H1 (cell line): ENCODE measurements around the gene HEATR5A. TPM values are rescaled to one million over a fixed set of nuclear protein-coding genes. Genes with fewer than 3 reads are reported as not detected.

Experiments used
- CTCF ChIA-PET: fragments of 300-600 bp; sonication (Branson Sonifier 250); formaldehyde crosslinking; loops from one replicate; lab custom pipeline; 2021; ENCODE audit not compliant: partially characterized antibody; lab: Charles Lee
- POLR2A ChIA-PET: fragments of 300-600 bp; sonication (Branson Sonifier 250); formaldehyde crosslinking; loops from one replicate; lab custom pipeline; 2021; ENCODE audit warnings: inconsistent platforms; ENCODE audit not compliant: partially characterized antibody; lab: Charles Lee
- DNase-seq, 2 experiments: peaks; one replicate each; pipeline versions ENCODE4 v3.0.0 to v3.0.0-alpha.2; 2010 to 2022; ENCODE audit warnings: low spot score in 2 of 2, low read depth in 1 of 2, mixed read lengths in 1 of 2
- FAIRE-seq: peaks from 2 replicates; lab custom pipeline; 2011; peaks lifted over from hg19 to GRCh38; lab: Jason Lieb, UNC
- H2AFZ ChIP-seq: 2 replicates; pipeline ENCODE4 v1.8.1; 2012; ENCODE audit warnings: low read length, inconsistent platforms
- H2AK5ac ChIP-seq: 2 replicates; pipeline ENCODE4 v1.6.1; 2013; ENCODE audit warnings: low read depth, low read length
- H2BK120ac ChIP-seq: replicated peaks from 2 replicates; pipeline ENCODE3; 2013; ENCODE audit warnings: low read depth, low read length, inconsistent platforms
- H2BK12ac ChIP-seq: 2 replicates; pipeline ENCODE4 v1.6.1; 2013; ENCODE audit warnings: low read depth, low read length
- H2BK15ac ChIP-seq: 2 replicates; pipeline ENCODE4 v1.6.1; 2013; ENCODE audit warnings: low read length
- H2BK20ac ChIP-seq: 2 replicates; pipeline ENCODE4 v1.6.1; 2013; ENCODE audit warnings: low read length
- H2BK5ac ChIP-seq: 2 replicates; pipeline ENCODE4 v1.6.1; 2013; ENCODE audit warnings: low read depth, low read length
- H3K14ac ChIP-seq: 2 replicates; pipeline ENCODE4 v1.6.1; 2013; ENCODE audit warnings: inconsistent platforms; ENCODE audit not compliant: insufficient read length
- H3K18ac ChIP-seq: 2 replicates; pipeline ENCODE4 v1.6.1; 2013; ENCODE audit warnings: low read length; ENCODE audit errors: extremely low read depth
- H3K23ac ChIP-seq: 2 replicates; pipeline ENCODE4 v1.6.1; 2013; ENCODE audit warnings: inconsistent platforms; ENCODE audit not compliant: insufficient read length
- H3K23me2 ChIP-seq: 2 replicates; pipeline ENCODE4 v1.6.1; 2013; ENCODE audit warnings: low read depth, low read length
- H3K27ac ChIP-seq: 2 replicates; pipeline ENCODE4 v1.6.1; 2011; ENCODE audit warnings: low read depth, low read length, inconsistent platforms
- H3K27me3 ChIP-seq, 4 experiments: replicated peaks in 1 of 4; 1 replicate in 1 of 4; 2 replicates in 3 of 4; pipeline versions ENCODE4 v1.6.1 to v1.8.1; 2011 to 2013; ENCODE audit warnings: low read length in 3 of 4, mild to moderate bottlenecking in 3 of 4, inconsistent platforms in 2 of 4, mixed read lengths in 2 of 4, moderate library complexity in 1 of 4; ENCODE audit not compliant: control insufficient read depth in 3 of 4, insufficient read depth in 3 of 4; ENCODE audit errors: extremely low read depth in 1 of 4
- H3K36me3 ChIP-seq, 4 experiments: 2 replicates each; pipeline versions ENCODE4 v1.6.1 to v1.8.1; 2011 to 2013; ENCODE audit warnings: mild to moderate bottlenecking in 4 of 4, low read length in 3 of 4, moderate library complexity in 2 of 4, control low read depth in 1 of 4, inconsistent platforms in 1 of 4; ENCODE audit not compliant: insufficient read depth in 4 of 4, control insufficient read depth in 2 of 4
- H3K4ac ChIP-seq: replicated peaks from 2 replicates; pipeline ENCODE3; 2013; ENCODE audit warnings: low read length, low read depth, mixed read lengths, inconsistent platforms; ENCODE audit not compliant: insufficient read length
- H3K4me1 ChIP-seq, 4 experiments: replicated peaks in 1 of 4; 1 replicate in 1 of 4; 2 replicates in 3 of 4; pipeline versions ENCODE4 v1.6.1 to v1.8.1; 2011 to 2013; ENCODE audit warnings: low read length in 3 of 4, inconsistent platforms in 2 of 4, mixed read lengths in 1 of 4; ENCODE audit not compliant: insufficient read depth in 4 of 4, control insufficient read depth in 3 of 4
- H3K4me2 ChIP-seq, 2 experiments: 2 replicates each; pipeline versions ENCODE4 v1.6.1 to v1.8.1; 2011 to 2013; ENCODE audit warnings: low read depth in 2 of 2, low read length in 2 of 2, control low read depth in 1 of 2, inconsistent platforms in 1 of 2, mild to moderate bottlenecking in 1 of 2; ENCODE audit not compliant: insufficient read depth in 1 of 2
- H3K4me3 ChIP-seq, 4 experiments: fragments of 200-600, 300-600 bp in 1 of 4; sonication (generic), shearing (Covaris generic), sonication (Bioruptor Twin) in 1 of 4; 2 replicates each; pipeline versions ENCODE4 v1.5.1 to v1.8.1; 2011 to 2016; ENCODE audit warnings: low read length in 4 of 4, low read depth in 3 of 4, control low read depth in 2 of 4, inconsistent platforms in 2 of 4, mild to moderate bottlenecking in 2 of 4, mixed read lengths in 1 of 4, moderate library complexity in 1 of 4; ENCODE audit not compliant: insufficient read depth in 2 of 4; ENCODE audit errors: extremely low read depth in 1 of 4
- H3K56ac ChIP-seq: replicated peaks from 2 replicates; pipeline ENCODE3; 2013; ENCODE audit warnings: low read depth, mild to moderate bottlenecking, mixed read lengths, low read length, inconsistent platforms; ENCODE audit not compliant: insufficient read length
- H3K79me1 ChIP-seq: 2 replicates; pipeline ENCODE4 v1.6.1; 2013; ENCODE audit warnings: low read depth, low read length, control low read depth
- H3K79me2 ChIP-seq, 2 experiments: 2 replicates each; pipeline versions ENCODE4 v1.6.1 to v1.8.1; 2012 to 2013; ENCODE audit warnings: low read length in 2 of 2, mild to moderate bottlenecking in 2 of 2, inconsistent platforms in 1 of 2; ENCODE audit not compliant: insufficient read depth in 2 of 2, control insufficient read depth in 1 of 2
- H3K9ac ChIP-seq, 4 experiments: replicated peaks in 1 of 4; 1 replicate in 1 of 4; 2 replicates in 3 of 4; pipeline versions ENCODE4 v1.6.1 to v1.8.1; 2011 to 2013; ENCODE audit warnings: low read depth in 3 of 4, low read length in 3 of 4, control low read depth in 2 of 4, mild to moderate bottlenecking in 2 of 4, moderate library complexity in 2 of 4, inconsistent platforms in 1 of 4; ENCODE audit errors: extremely low read depth in 1 of 4
- H3K9me3 ChIP-seq, 2 experiments: 2 replicates each; pipeline versions ENCODE4 v1.6.1 to v1.8.1; 2012 to 2013; ENCODE audit warnings: mild to moderate bottlenecking in 2 of 2, moderate library complexity in 2 of 2, control low read depth in 1 of 2, inconsistent platforms in 1 of 2, low read depth in 1 of 2, low read length in 1 of 2, mixed read lengths in 1 of 2; ENCODE audit not compliant: insufficient read depth in 2 of 2
- H4K20me1 ChIP-seq, 2 experiments: replicated peaks in 1 of 2; 2 replicates each; pipeline versions ENCODE3 to v1.8.1; 2011 to 2013; ENCODE audit warnings: inconsistent platforms in 2 of 2, low read length in 2 of 2, mild to moderate bottlenecking in 1 of 2; ENCODE audit not compliant: insufficient read depth in 2 of 2, control insufficient read depth in 1 of 2
- H4K5ac ChIP-seq: 2 replicates; pipeline ENCODE4 v1.6.1; 2013; ENCODE audit warnings: low read length, low read depth, mixed read lengths, inconsistent platforms; ENCODE audit not compliant: insufficient read length
- H4K8ac ChIP-seq: 2 replicates; pipeline ENCODE4 v1.8.0; 2013; ENCODE audit warnings: mild to moderate bottlenecking, moderate library complexity, low read length, inconsistent platforms; ENCODE audit not compliant: insufficient read depth; ENCODE audit errors: extremely low read depth
- H4K91ac ChIP-seq: replicated peaks from 2 replicates; pipeline ENCODE3; 2013; ENCODE audit warnings: low read length, mixed read lengths, inconsistent platforms; ENCODE audit not compliant: insufficient read length
- BACH1 ChIP-seq: IDR thresholded peaks from 2 replicates; pipeline ENCODE4 v1.6.1; 2012; ENCODE audit warnings: low read length, improper control_type of control experiment
- CTBP2 ChIP-seq: IDR thresholded peaks from 2 replicates; pipeline ENCODE4 v1.7.0; 2011; ENCODE audit warnings: borderline replicate concordance, mild to moderate bottlenecking, moderate library complexity, mixed read lengths, low read length; ENCODE audit not compliant: insufficient read depth, insufficient read length
- FOSL1 ChIP-seq: IDR thresholded peaks from 2 replicates; pipeline ENCODE4 v1.6.1; 2011; ENCODE audit warnings: mild to moderate bottlenecking, low read depth, low read length, moderate library complexity; ENCODE audit not compliant: insufficient read depth
- HDAC6 ChIP-seq: IDR thresholded peaks from one replicate; pipeline ENCODE4 v1.7.1; 2012; ENCODE audit warnings: low read depth, mild to moderate bottlenecking, inconsistent platforms, low read length, moderate library complexity
- KDM1A ChIP-seq: fragments of 200-600, 300-600 bp; sonication (generic); IDR thresholded peaks from 2 replicates; pipeline ENCODE4 v1.7.1; 2016; ENCODE audit warnings: mild to moderate bottlenecking, low read length, borderline replicate concordance
- RAD21 ChIP-seq, 2 experiments: IDR thresholded peaks in 1 of 2; conservative IDR thresholded peaks in 1 of 2; 2 replicates each; pipeline ENCODE4 v1.6.1; 2011; ENCODE audit warnings: low read depth in 2 of 2, low read length in 2 of 2, improper control_type of control experiment in 1 of 2, inconsistent platforms in 1 of 2, mild to moderate bottlenecking in 1 of 2, moderate library complexity in 1 of 2
- SIRT6 ChIP-seq: IDR thresholded peaks from one replicate; pipeline ENCODE4 v1.7.1; 2012; ENCODE audit warnings: low read length, inconsistent platforms
- SP4 ChIP-seq: IDR thresholded peaks from 2 replicates; pipeline ENCODE4 v1.6.1; 2012; ENCODE audit warnings: low read length, inconsistent platforms
- TCF12 ChIP-seq: IDR thresholded peaks from 2 replicates; pipeline ENCODE4 v1.6.1; 2011; ENCODE audit warnings: low read depth, mild to moderate bottlenecking, low read length
- WGBS, 2 experiments: shearing (Covaris generic) in 1 of 2; methylation state at CpG; one replicate each; pipeline versions ENCODE4 v1.1.6 to v1.1.7; 2013 to 2015; ENCODE audit warnings: low lambda C conversion rate in 2 of 2, mixed read lengths in 2 of 2, inconsistent platforms in 1 of 2, low coverage in 1 of 2, missing lambda C conversion rate in 1 of 2; ENCODE audit not compliant: insufficient replicate concordance in 2 of 2, insufficient coverage in 1 of 2, insufficient read length in 1 of 2; ENCODE audit errors: extremely low coverage in 1 of 2, missing lambda C conversion rate in 1 of 2; 5-methylcytosine and 5-hydroxymethylcytosine counted together
- polyA plus RNA-seq, 7 experiments: library from polyadenylated mRNA; depleted of rRNA in 3 of 7; stranded (reverse) in 5 of 7; unstranded in 2 of 7; fragments of >200 nt in 5 of 7; fragments of 200-250 nt in 2 of 7; gene quantifications; 1 replicate in 5 of 7; 2 replicates in 1 of 7; 4 replicates in 1 of 7; pipeline versions ENCODE4 v1.2.1 to v1.2.3, GENCODE V29; 2011 to 2013; ENCODE audit warnings: missing spikeins in 2 of 7, mixed read lengths in 2 of 7
- total RNA-seq: library from RNA; stranded (reverse); fragmentation: NEBNext Ultra II Directional; extraction: Animal tissue kit (Norgen Biotek cat#: 25700); gene quantifications from 2 replicates; pipeline ENCODE4 v1.2.1, GENCODE V29; 2021
- TF ChIP-seq, protein P1 (sequence below), 3 experiments: IDR thresholded peaks; 1 replicate in 2 of 3; 2 replicates in 1 of 3; pipeline versions ENCODE4 v1.5.1 to v1.6.1; 2011; ENCODE audit warnings: low read length in 3 of 3, mild to moderate bottlenecking in 3 of 3, inconsistent platforms in 2 of 3, low read depth in 1 of 3, moderate library complexity in 1 of 3; ENCODE audit not compliant: insufficient read depth in 1 of 3; ENCODE audit errors: control extremely low read depth in 1 of 3

The HEATR5A gene
- total and polyA plus RNA-seq, 2 of the 8 experiments (the other 6 are each of a cell fraction or from before 2014, with no cell fraction given): 9.0 to 36.2 TPM

DNA sequence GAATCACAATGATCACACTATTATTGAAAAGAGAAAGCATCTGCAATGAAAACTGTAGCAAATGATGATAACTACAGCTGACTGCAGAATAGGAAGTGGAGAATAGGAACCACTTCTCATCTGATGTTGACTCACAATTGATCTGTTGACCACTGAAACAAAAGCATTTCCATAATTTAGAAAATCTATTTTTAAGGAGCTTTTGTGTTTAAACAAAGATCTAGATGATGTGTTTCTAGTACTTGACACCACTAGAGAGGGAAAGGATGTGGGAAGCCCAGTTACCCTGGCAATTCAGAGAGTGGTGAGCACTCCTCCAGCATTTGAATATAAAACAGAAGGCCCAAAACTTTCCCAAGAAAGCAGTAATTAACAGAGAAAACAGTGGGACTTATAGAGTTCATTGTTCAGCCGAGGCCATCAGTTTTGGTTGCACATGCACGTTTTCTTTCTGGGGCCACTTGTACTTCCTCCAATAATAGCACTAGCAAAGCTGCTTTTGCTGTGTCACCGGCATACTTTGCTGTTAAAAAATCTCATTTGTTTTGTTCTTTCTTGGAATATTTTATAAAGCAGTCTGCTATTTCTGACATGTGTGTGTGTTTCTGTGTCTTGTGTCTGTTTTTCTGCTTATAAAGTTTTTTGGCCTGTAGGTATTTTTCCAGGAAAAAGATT lies 136.6 kb downstream of the HEATR5A start:
- Histone ChIP-seq H2BK5ac (no peak overlapping the region), H3K9ac (no peak overlapping the region), H3K9me3 (peaks cover under 1 to 5% of the 10 kb centered on the region in 2 experiments; a peak in 1 of 4 replicates), H2AFZ (0 out of 2 replicates have a peak overlapping the region, but pooled peaks have one; percentile 9), H4K20me1 (no peaks in the 10 kb centered on the region), H4K8ac (no peak overlapping the region), H3K4me1 (no peaks in the 10 kb centered on the region), H2BK15ac (no peak overlapping the region), H3K4me3 (no peak overlapping the region), H2BK12ac (no peak overlapping the region), H4K5ac (no peak overlapping the region), H4K91ac (no peak overlapping the region), H3K27me3 (no peaks in the 10 kb centered on the region), H2AK5ac (no peak overlapping the region), H3K79me1 (no peaks in the 10 kb centered on the region), H3K56ac (no peak overlapping the region), H3K79me2 (no peaks in the 10 kb centered on the region), H3K4me2 (no peak overlapping the region), H3K23ac (no peak overlapping the region), H3K27ac (no peak overlapping the region), H3K4ac (no peak overlapping the region), H3K23me2 (no peaks in the 10 kb centered on the region), H3K14ac (no peak overlapping the region), H3K18ac (no peak overlapping the region), H3K36me3 (no peaks in the 10 kb centered on the region), H2BK120ac (no peak overlapping the region), H2BK20ac (no peak overlapping the region)
- ChIA-PET POLR2A (interaction anchor here (0.9 kb wide), 1 partner anchor 9 kb away, joined by 3 read pairs; no protein-coding TSS in a partner anchor), CTCF (interaction anchor here (0.6 kb wide), 1 partner anchor 529 kb away, joined by 4 read pairs; no protein-coding TSS in a partner anchor)
- WGBS, 2 experiments: 81% methylated on average over 3 of the region's 3 CpGs; no CpG with 5 or more reads in 1 of the 2 experiments
- FAIRE-seq: no peak
- DNase-seq: no peak
- TF ChIP-seq SIRT6 (no peak), FOSL1 (no peak), CTBP2 (no peak), TCF12 (no peak), BACH1 (no peak), KDM1A (no peak), HDAC6 (no peak), SP4 (no peak), RAD21 (IDR thresholded peaks at IDR 0.05 in 1 of 2, conservative IDR thresholded peaks at IDR 0.05 in 1 of 2; ENCODE audit: low read depth in 2 of 2, low read length in 2 of 2) (no peak)
- TF ChIP-seq, protein P1, sequence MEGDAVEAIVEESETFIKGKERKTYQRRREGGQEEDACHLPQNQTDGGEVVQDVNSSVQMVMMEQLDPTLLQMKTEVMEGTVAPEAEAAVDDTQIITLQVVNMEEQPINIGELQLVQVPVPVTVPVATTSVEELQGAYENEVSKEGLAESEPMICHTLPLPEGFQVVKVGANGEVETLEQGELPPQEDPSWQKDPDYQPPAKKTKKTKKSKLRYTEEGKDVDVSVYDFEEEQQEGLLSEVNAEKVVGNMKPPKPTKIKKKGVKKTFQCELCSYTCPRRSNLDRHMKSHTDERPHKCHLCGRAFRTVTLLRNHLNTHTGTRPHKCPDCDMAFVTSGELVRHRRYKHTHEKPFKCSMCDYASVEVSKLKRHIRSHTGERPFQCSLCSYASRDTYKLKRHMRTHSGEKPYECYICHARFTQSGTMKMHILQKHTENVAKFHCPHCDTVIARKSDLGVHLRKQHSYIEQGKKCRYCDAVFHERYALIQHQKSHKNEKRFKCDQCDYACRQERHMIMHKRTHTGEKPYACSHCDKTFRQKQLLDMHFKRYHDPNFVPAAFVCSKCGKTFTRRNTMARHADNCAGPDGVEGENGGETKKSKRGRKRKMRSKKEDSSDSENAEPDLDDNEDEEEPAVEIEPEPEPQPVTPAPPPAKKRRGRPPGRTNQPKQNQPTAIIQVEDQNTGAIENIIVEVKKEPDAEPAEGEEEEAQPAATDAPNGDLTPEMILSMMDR (IDR thresholded peaks at IDR 0.05; ENCODE audit: control extremely low read depth in 1 of 3, insufficient read depth in 1 of 3, low read depth in 1 of 3, low read length in 3 of 3): no peak
